Aorta (tissue), 5 donors: ENCODE data around the gene PTPN6. TPM values are rescaled to one million over a fixed set of nuclear protein-coding genes. Genes with fewer than 3 reads are reported as not detected.

Source experiments
- ATAC-seq: fragments of 200-7000 bp; cut with Tn5 transposase; one replicate; pipeline ENCODE4 v1.9.1; 2022; ENCODE audit warnings: moderate library complexity; ENCODE audit not compliant: low FRiP score
- DNase-seq, 2 donors: peaks; one replicate each; pipeline ENCODE4 v3.0.0-alpha.2; 2020
- H3K27ac ChIP-seq, 2 donors: one replicate each; pipeline ENCODE4 v1.5.1; 2013; ENCODE audit warnings: low read length in 2 of 2, mild to moderate bottlenecking in 2 of 2, moderate library complexity in 2 of 2, control low read depth in 1 of 2, inconsistent platforms in 1 of 2, low read depth in 1 of 2
- H3K27me3 ChIP-seq, 2 donors: one replicate each; pipeline ENCODE4 v1.6.1; 2013; ENCODE audit warnings: control low read depth in 1 of 2, low read length in 1 of 2, mild to moderate bottlenecking in 1 of 2, moderate library complexity in 1 of 2; ENCODE audit not compliant: insufficient read depth in 2 of 2, control insufficient read depth in 1 of 2
- H3K36me3 ChIP-seq, 2 donors: one replicate each; pipeline ENCODE4 v1.6.1; 2013; ENCODE audit warnings: control low read depth in 1 of 2, low read length in 1 of 2, mild to moderate bottlenecking in 1 of 2; ENCODE audit not compliant: insufficient read depth in 2 of 2, control insufficient read depth in 1 of 2
- H3K4me1 ChIP-seq, 2 donors: one replicate each; pipeline ENCODE4 v1.6.1; 2013; ENCODE audit warnings: low read length in 2 of 2, control low read depth in 1 of 2, mild to moderate bottlenecking in 1 of 2, moderate library complexity in 1 of 2; ENCODE audit not compliant: insufficient read depth in 2 of 2, control insufficient read depth in 1 of 2
- H3K4me3 ChIP-seq, 2 donors: one replicate each; pipeline ENCODE4 v1.5.1; 2013; ENCODE audit warnings: low read length in 2 of 2, control low read depth in 1 of 2, mild to moderate bottlenecking in 1 of 2
- H3K9me3 ChIP-seq: one replicate; pipeline ENCODE4 v1.6.1; 2013; ENCODE audit warnings: mild to moderate bottlenecking, low read length; ENCODE audit not compliant: control insufficient read depth
- WGBS, 2 donors: extraction: QIAGEN DNeasy Blood & Tissue Kit; methylation state at CpG; one replicate each; pipeline ENCODE4 v1.1.7; 2013; 5-methylcytosine and 5-hydroxymethylcytosine counted together
- intact Hi-C, 2 donors: fragments of 100-400 bp; cut with DNase I; formaldehyde crosslinking; loops; one replicate each; pipeline versions ENCODE4 v1.14.2 to v1.15.0; 2022
- polyA plus RNA-seq, 2 donors: library from polyadenylated mRNA; stranded (reverse); fragments of 200-250 nt; gene quantifications; one replicate each; pipeline ENCODE4 v1.2.3, GENCODE V29; 2013
- total RNA-seq, 2 donors: library from RNA; stranded (reverse); fragmentation: NEBNext Ultra II Directional; extraction: Animal tissue kit (Norgen Biotek cat#: 25700); gene quantifications; one replicate each; pipeline ENCODE4 v1.2.1, GENCODE V29; 2021
- donor health status: healthy with polysubstance abuse.
- donor health status: Bipolar disorder and iron deficiency.
- donor health status: DM: no; HTN: no; CAD: no.
- donor health status: DM: no; HTN: no; CAD: no.
- donor health status: DM: yes; HTN: yes; CAD: no.

PTPN6 gene
- total and polyA plus RNA-seq, 4 donors = 10.1 to 42.3 (median 27.7) TPM

DNA sequence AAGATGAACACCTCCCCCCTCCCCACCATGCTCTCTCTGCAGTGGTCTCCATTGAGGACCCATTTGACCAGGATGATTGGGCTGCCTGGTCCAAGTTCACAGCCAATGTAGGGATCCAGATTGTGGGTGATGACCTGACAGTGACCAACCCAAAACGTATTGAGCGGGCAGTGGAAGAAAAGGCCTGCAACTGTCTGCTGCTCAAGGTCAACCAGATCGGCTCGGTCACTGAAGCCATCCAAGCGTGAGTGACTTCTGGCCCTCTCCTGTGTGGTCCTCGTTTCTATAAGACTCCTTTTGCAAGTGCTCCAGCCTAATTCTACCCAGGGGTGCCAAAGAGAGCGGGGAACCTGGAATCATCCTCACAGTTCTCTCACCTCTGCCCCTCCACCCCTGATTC lies 29.6 kb upstream of the PTPN6 start:
- ATAC-seq = no peak
- H3K36me3 ChIP-seq = no peaks in the 10 kb centered on the region

DNA sequence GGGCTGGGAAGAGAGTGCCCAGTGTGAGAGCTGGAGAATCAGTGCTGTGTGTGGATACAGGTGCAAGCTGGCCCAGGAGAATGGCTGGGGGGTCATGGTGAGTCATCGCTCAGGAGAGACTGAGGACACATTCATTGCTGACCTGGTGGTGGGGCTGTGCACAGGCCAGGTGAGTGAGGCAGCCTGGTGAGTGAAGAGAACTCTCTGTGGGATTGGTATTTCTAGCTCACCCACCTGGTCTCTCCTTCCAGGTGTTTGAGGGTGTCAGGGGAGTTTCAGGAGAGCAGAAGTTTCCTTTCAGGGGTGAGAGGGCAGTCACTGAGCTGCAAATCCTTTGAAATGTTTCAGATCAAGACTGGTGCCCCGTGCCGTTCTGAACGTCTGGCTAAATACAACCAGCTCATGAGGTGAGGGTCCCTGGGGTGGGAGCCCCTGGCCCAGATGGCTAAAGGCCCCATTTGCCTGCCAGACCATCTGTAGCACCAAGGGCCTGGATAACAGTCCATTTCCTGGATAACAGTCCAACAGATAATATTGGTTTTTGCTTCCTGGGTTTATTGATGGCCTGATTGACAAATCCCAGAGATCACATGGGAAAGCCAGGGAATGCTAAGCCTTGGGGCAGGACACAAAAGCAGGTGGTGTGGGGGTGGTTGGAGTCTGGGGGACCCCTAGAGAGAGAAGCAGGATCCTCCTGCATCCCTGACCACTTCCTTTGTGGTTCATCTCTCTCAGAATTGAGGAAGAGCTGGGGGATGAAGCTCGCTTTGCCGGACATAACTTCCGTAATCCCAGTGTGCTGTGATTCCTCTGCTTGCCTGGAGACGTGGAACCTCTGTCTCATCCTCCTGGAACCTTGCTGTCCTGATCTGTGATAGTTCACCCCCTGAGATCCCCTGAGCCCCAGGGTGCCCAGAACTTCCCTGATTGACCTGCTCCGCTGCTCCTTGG lies 28.9 kb upstream of the PTPN6 start:
- no peaks in the 10 kb centered on the region for H3K36me3 ChIP-seq
- no peaks in the 10 kb centered on the region for H3K27me3 ChIP-seq
- no peaks in the 10 kb centered on the region for H3K9me3 ChIP-seq
- ATAC-seq (no peak), DNase-seq (peak; percentile 48 to 71)
- H3K4me3 ChIP-seq = no peak overlapping the region
- no peaks in the 10 kb centered on the region for H3K4me1 ChIP-seq
- no peak overlapping the region for H3K27ac ChIP-seq
- 74% methylated on average over 9 of the region's 9 CpGs for WGBS, 2 donors
- intact Hi-C loops = no loop called here

More for the DNA sequence above, 29.6 kb upstream of the PTPN6 start:
- H3K4me1 ChIP-seq = no peaks in the 10 kb centered on the region
- no peaks in the 10 kb centered on the region for H3K9me3 ChIP-seq
- no peak overlapping the region for H3K27ac ChIP-seq
- no peak overlapping the region for H3K4me3 ChIP-seq
- intact Hi-C loops = no loop called here
- no peaks in the 10 kb centered on the region for H3K27me3 ChIP-seq
- WGBS, 2 donors = 77 to 80% methylated on average over 7 of the region's 7 CpGs
- DNase-seq = peak; percentile 18 to 52

DNA sequence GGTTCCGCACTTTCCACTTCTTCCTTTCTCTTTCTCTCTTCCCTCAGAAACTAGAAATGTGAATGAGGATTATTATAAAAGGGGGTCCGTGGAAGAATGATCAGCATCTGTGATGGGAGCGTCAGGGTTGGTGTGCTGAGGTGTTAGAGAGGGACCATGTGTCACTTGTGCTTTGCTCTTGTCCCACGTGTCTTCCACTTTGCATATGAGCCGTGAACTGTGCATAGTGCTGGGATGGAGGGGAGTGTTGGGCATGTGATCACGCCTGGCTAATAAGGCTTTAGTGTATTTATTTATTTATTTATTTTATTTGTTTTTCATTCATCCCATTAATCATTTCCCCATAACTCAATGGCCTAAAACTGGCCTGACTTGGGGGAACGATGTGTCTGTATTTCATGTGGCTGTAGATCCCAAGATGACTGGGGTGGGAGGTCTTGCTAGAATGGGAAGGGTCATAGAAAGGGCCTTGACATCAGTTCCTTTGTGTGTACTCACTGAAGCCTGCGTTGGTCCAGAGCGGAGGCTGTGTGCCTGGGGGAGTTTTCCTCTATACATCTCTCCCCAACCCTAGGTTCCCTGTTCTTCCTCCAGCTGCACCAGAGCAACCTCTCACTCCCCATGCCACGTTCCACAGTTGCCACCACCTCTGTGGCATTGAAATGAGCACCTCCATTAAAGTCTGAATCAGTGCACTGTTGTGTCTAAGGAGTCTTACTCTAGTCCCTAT lies 28.0 kb upstream of the PTPN6 start:
- intact Hi-C loops = no loop called here
- DNase-seq = peak; percentile 27 to 39

DNA sequence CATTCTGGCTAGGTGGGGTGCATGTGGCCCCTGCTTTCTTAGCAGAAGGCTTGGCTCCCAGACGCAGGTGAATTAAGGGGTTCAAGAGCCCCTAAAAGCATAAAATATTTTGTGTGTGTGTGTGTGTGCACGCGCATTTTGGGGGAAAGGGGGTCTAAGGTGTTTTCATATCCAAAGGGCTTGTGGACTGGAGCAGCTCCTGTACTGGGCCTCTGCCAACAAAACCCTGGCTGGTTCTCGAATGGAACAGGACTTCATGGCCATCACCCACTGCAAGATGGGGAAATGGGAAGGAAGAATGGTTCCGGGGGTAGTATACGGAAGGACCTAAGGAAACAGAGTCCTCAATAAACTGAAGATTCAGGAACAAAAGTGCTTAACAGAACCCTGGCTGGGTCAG lies 27.3 kb upstream of the PTPN6 start:
- no peak overlapping the region for H3K4me3 ChIP-seq
- no peaks in the 10 kb centered on the region for H3K36me3 ChIP-seq
- no peak for ATAC-seq
- intact Hi-C loops = loop anchor here (2.0 kb wide), 1 partner anchor 41 kb away; no protein-coding TSS in a partner anchor
- H3K27ac ChIP-seq = no peak overlapping the region
- no peaks in the 10 kb centered on the region for H3K4me1 ChIP-seq
- no peaks in the 10 kb centered on the region for H3K27me3 ChIP-seq
- 33 to 39% methylated on average over 6 of the region's 6 CpGs for WGBS, 2 donors
- no peaks in the 10 kb centered on the region for H3K9me3 ChIP-seq
- peak; percentile 46 to 49 for DNase-seq

More for the DNA sequence above, 28.0 kb upstream of the PTPN6 start:
- no peaks in the 10 kb centered on the region for H3K36me3 ChIP-seq
- 73 to 75% methylated on average over 10 of the region's 10 CpGs for WGBS, 2 donors
- H3K4me3 ChIP-seq = no peak overlapping the region
- H3K27me3 ChIP-seq = no peaks in the 10 kb centered on the region
- ATAC-seq = no peak
- no peak overlapping the region for H3K27ac ChIP-seq
- no peaks in the 10 kb centered on the region for H3K4me1 ChIP-seq
- H3K9me3 ChIP-seq = no peaks in the 10 kb centered on the region

DNA sequence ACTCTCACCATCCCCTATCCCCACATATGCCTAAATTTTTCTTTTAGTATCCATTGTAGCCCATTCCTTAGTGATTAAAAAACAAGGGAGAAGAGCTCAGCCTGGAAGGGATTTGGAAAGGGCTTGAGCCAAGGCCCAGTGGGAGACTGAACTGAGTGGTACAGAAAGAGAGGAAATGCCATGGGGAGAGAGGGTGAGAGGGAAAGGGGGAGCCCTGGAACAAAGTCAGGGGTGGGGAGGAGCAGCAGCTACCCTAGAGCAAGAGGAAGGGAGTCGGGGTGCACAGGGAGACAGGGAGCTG lies 26.0 kb upstream of the PTPN6 start:
- Histone ChIP-seq H3K27ac (peak overlapping the region; percentile 68 to 94), H3K4me3 (no peak overlapping the region), H3K4me1 (no peaks in the 10 kb centered on the region), H3K27me3 (no peaks in the 10 kb centered on the region), H3K9me3 (no peaks in the 10 kb centered on the region), H3K36me3 (no peaks in the 10 kb centered on the region)
- DNase-seq (no peak), ATAC-seq (no peak)
- intact Hi-C loops = loop anchor here (2.0 to 5.0 kb wide), 2 partner anchors 40 to 58 kb away; partner anchors contain the start of gene TPI1 (in 1 of the 2)
- 0 to 8% methylated on average over 1 of the region's 1 CpG for WGBS, 2 donors

DNA sequence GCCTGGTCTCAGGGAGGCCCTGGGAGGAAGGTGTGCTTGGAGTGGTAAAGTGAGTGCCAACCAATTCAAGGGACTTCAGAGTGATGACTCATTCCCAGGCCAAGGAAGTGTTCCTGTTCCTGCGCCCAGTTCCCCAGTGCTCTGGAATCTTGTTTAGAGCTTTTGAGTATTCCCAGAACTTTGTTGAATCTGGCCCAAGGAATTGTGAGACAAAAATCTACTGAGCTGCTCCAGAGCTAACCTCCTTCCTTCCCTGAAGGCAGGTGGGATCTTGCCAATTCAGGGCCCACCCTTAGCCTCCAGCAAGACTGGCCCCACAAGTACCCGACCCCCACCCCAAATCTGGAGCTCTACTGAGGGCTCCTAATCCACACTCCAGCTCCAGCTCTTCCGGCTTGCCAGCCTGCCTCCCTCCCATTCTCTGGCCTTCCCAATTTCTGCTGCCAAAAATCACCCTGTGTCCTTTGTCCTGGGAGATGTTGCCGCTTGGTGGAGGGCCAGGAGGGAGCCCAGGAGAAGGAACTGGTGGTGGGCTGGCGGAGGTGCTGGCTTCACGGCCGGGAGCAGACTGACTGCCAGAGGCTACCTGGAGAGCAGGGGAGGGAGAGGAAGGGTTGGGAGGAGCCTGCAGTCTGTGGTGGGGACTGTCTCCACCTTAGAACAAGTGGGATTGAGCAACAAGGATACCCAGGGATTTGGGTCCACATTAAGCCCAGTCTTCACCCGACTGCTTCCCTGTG lies 25.4 kb upstream of the PTPN6 start:
- Histone ChIP-seq H3K4me3 (peak overlapping the region; percentile 4 to 28), H3K27ac (peak overlapping the region; percentile 96), H3K4me1 (no peaks in the 10 kb centered on the region), H3K27me3 (no peaks in the 10 kb centered on the region), H3K9me3 (no peaks in the 10 kb centered on the region), H3K36me3 (no peaks in the 10 kb centered on the region)
- WGBS, 2 donors = 0 to 4% methylated on average over 8 of the region's 8 CpGs
- ATAC-seq = peak; percentile 83
- intact Hi-C loops = loop anchor here (2.0 to 5.0 kb wide), 2 partner anchors 39 to 58 kb away; partner anchors contain the start of gene TPI1 (in 1 of the 2)
- DNase-seq = peak; percentile 81 to 89

DNA sequence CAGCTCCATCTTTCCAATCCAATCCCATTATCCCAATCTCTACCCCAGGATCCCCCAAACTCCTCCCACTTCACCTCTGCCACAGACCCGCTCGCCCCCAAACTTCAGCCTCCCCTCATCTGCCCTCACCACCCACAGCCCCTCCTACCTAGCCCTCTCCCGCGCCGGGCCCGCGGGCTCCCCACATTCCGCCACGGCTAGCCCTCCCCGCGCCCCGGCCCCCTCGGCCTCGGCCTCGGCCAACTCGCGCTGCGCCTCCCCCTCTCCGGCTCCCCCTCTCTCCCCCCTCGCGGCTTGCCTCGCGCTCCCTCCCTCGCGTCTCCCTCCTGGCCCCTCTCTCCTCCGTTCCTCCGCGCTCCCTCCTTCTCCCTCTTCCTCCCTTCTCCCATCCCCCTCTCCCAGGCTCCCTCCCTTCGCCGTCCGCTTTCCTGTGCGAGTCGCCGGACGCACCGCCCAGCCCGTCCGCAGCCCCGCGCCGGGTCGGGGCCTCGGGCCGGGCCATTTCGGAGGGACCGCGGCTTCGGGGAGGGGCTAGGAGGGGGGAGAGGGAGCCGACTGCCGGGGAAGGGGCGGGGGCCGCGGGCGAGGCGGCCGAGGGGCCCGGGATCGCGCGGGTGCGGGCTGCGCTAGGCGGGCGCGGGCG lies 23.7 kb upstream of the PTPN6 start, which contains the start of gene ATN1:
Gene ATN1, plus strand, starts transcription at position 581 of the 643 bp plus-strand sequence. CDS start 6,043 bp downstream, outside the sequence.
- 0 to 1% methylated on average over 39 to 66 of the region's 66 CpGs for WGBS, 2 donors
- DNase-seq = peak; percentile 93 to 95
- peak within 1 kb of the TSS; percentile 97 to 99 for H3K4me3 ChIP-seq
- H3K27ac ChIP-seq = peak within 1 kb of the TSS; percentile 96
- peak; percentile 71 for ATAC-seq
- H3K9me3 ChIP-seq = no peaks in the 10 kb centered on the region
- intact Hi-C loops = loop anchor here in 1 of 2 donors (5.0 kb wide), 1 partner anchor 60 kb away; the partner anchor contains the start of gene TPI1
- H3K4me1 ChIP-seq = no peaks in the 10 kb centered on the region
- no peaks in the 10 kb centered on the region for H3K27me3 ChIP-seq
- no peaks in the 10 kb centered on the region for H3K36me3 ChIP-seq
